ENCODE data around the gene KCNK5.
A peak's percentile ranks its signal among the peaks of the same experiment; 100 is the strongest.

Gene KCNK5

DNA sequence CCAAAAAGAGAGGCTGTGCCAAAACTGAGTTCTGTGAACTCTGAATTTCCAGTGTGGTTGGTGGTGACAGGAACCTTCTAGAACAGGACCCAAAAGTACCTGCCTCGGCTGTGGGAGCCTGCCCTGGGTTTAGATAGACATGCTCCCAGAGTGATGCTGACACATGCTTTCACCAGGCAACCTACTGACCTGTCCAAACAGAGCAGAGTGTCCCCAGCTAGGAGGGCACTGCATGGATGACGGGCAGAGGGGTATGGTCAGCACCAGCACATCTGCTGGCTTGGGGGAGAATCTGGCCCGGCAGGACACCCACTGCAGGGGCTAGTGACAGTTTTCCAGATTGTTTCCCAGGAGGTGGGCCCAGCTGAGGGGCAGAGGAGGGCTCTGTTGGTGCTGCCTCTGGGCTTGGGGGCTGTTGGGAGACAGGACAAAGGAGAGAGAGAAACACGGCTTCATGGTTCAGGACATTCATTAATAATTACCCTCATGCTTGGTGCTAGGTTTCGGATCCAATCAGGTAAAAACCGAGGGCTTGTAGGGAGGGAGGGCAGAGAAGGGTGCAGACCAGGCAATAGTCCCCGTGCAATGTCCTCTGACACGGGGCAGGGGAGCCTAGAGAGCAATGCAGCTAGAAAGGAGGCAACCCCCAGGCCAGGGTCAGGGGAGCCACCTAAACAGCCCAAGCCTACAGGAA lies 15.0 kb downstream of the KCNK5 start:
- Mint-ChIP-seq H3K9me3 (no peaks in the 10 kb centered on the region), H3K4me1 (peaks cover 78% of the 10 kb centered on the region), H3K27ac (no peak overlapping the region), H3K4me3 (no peak overlapping the region), H3K27me3 (no peaks in the 10 kb centered on the region)
- DNase-seq = no peak
- no peak for ATAC-seq

DNA sequence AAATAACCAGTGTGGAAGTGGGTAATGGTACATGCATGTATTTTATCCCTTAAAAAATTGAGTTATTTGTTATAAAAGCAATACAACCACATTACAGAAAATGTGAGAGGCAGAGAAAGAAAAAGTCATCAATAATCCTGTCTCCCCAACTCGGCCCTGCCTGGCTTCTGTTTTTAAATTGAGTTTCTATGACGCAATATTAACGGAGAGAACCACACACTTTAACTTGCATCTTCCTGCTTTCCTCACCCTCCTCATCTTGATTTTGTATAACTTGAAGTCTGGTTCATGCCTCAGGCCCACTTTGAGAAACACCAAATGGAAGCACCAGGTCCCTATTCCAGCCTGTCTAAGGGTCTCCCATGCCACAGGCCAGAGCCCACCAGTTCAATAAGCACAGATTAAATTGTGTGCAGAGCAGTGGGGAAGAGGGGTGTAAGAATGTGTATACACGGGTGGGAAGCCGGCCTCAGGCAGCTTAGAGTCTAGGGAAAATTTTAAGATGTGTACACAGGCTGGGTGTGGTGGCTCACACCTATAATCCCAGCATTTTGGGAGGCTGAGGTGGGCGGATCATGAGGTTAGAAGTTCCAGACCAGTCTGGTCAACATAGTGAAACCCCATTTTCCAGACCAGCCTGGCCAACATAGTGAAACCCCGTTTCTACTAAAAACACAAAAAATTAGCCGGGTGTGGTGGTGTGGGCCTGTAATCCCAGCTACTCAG lies 15.9 kb downstream of the KCNK5 start:
- H3K4me3 Mint-ChIP-seq = no peak overlapping the region
- H3K9me3 Mint-ChIP-seq = no peaks in the 10 kb centered on the region
- DNase-seq = no peak
- H3K27ac Mint-ChIP-seq = peak overlapping the region in 1 of 2 donors; percentile 76
- no peak for ATAC-seq
- H3K4me1 Mint-ChIP-seq = peaks cover 80% of the 10 kb centered on the region
- H3K27me3 Mint-ChIP-seq = no peaks in the 10 kb centered on the region

GRCh38 chr6:39211183-39211582 lies 18.1 kb downstream of the KCNK5 start:
- DNase-seq (no peak), ATAC-seq (no peak)
- Mint-ChIP-seq H3K9me3 (no peaks in the 10 kb centered on the region), H3K4me3 (peak overlapping the region in 1 of 2 donors; percentile 8), H3K27ac (no peak overlapping the region), H3K27me3 (no peaks in the 10 kb centered on the region), H3K4me1 (peaks cover 81% of the 10 kb centered on the region)

DNA sequence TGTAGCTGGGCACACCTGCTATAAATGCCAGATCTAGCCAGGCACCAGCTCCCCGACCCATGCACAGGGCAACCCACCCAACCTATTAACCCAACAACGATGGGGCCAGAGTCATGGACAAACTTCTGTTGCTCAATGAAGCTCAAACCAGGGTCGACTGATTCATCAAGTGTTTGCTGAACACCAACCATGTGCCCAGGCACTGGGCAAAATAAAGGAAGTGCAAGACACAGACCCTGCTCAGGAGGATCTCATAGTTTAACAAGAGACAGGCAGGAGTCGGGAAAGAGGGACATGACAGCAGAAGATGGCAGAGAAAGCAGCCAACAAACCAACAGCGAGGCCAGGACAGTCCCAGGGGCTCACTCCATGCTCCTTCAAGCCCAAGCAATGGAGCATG lies 18.8 kb downstream of the KCNK5 start:
- Mint-ChIP-seq H3K4me1 (peaks cover 73% of the 10 kb centered on the region), H3K27me3 (no peaks in the 10 kb centered on the region), H3K27ac (peak overlapping the region in 1 of 2 donors; percentile 34), H3K4me3 (peak overlapping the region in 1 of 2 donors; percentile 26), H3K9me3 (no peaks in the 10 kb centered on the region)
- no peak for DNase-seq
- no peak for ATAC-seq

DNA sequence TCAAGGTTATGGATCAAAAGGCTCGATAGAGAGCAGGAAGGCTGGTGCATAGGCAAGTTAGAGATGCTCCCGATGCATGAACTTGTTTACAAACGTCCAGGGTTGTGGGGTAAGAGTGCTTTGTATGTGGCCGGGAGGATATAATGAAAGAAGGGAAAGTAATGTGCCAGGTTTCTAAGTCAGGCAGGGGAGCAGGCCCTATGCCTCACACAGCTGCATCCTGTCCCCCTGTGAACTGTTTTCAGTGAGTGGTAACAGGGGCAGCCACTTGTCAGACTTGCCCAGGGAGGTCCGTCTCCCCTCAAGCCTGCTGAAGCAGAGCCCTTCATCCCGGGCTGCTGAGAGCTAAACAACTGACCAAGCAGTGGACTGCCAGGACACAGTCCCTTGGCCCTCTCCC lies 19.4 kb downstream of the KCNK5 start:
- DNase-seq (no peak), ATAC-seq (peak; percentile 32)
- Mint-ChIP-seq H3K9me3 (no peaks in the 10 kb centered on the region), H3K4me1 (peaks cover 68% of the 10 kb centered on the region), H3K27me3 (no peaks in the 10 kb centered on the region), H3K4me3 (peak overlapping the region in 1 of 2 donors; percentile 26), H3K27ac (peak overlapping the region; percentile 34 to 58)

- H3K9me3 Mint-ChIP-seq = no peaks in the 10 kb centered on the region
- ATAC-seq (no peak), DNase-seq (no peak)
- H3K4me1 Mint-ChIP-seq = peaks cover 67% of the 10 kb centered on the region
- H3K4me3 Mint-ChIP-seq = peak overlapping the region in 1 of 2 donors; percentile 29
- H3K27ac Mint-ChIP-seq = no peak overlapping the region
- H3K27me3 Mint-ChIP-seq = no peaks in the 10 kb centered on the region
These were observed 19.9 kb downstream of the KCNK5 start for GRCh38 chr6:39209360-39209811.

DNA sequence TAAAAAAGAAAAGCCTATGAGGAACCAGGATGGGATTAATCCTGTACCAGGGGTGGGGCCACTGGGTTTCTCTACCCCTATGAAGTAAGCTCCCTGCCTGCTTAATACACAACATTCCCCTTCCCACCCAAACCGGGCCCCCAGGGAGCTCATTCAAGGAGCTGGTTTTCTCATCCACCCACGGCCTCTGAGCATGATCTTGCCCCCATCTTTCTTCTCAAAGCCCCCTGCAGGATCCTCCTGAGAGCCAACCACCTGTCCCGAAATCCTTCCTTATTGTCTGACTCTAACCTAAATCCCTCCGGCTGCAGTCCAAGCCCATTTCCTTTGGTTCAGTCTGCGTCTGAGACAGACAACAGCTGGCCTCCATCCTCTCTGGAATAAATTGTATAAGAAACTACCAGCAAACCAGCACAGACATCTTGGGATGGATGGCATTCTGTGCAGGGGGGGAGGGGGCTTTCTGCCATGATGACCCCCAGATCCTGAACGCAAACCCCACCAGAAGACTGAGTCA lies 21.0 kb downstream of the KCNK5 start:
- peaks cover 65% of the 10 kb centered on the region for H3K4me1 Mint-ChIP-seq
- peak overlapping the region in 1 of 2 donors; percentile 91 for H3K27ac Mint-ChIP-seq
- DNase-seq (no peak), ATAC-seq (no peak)
- H3K27me3 Mint-ChIP-seq = no peaks in the 10 kb centered on the region
- H3K4me3 Mint-ChIP-seq = no peak overlapping the region
- H3K9me3 Mint-ChIP-seq = no peaks in the 10 kb centered on the region

DNA sequence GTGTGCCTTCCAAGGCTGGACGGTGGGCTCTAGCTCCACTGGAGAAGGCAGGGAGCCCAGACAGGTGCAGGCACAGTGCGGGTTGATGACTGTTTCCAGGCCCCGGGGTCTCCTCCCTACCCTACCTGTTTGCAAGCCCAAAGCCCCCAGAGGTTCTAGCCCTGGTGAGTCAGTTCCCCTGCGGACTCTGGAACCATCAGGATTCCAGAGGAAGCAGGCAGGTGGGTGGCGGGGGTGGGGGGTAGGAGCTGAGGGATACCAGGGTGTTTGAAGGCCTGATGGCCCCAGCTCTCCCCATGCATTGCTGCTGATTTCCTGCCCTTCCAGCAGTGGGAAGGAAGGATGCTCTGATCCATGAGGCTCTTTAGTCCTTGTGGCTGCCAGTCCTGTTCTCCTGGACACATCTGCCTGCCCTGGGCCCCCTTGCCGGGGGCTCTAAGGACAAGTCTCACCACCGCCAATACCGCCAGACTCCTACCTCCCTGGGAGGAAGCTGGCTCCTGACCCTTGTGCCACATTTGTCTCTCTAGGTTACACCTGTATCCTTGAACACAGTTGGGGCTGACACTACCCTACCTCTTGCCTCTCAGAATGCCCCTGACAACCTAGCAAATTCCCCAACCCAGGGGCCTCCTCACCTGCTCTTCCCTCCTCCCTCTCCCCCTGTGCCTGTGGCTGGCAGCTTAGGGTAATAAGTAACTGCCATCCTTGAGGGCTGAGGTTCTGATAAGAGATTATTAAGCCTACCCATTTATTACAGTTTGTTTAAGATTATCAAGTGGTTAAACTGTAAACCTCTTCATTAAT lies 21.7 kb downstream of the KCNK5 start:
- no peak for DNase-seq
- Mint-ChIP-seq H3K9me3 (no peaks in the 10 kb centered on the region), H3K27me3 (no peaks in the 10 kb centered on the region), H3K4me1 (peaks cover 62% of the 10 kb centered on the region), H3K27ac (peak overlapping the region in 1 of 2 donors; percentile 91), H3K4me3 (no peak overlapping the region)
- ATAC-seq = no peak

DNA sequence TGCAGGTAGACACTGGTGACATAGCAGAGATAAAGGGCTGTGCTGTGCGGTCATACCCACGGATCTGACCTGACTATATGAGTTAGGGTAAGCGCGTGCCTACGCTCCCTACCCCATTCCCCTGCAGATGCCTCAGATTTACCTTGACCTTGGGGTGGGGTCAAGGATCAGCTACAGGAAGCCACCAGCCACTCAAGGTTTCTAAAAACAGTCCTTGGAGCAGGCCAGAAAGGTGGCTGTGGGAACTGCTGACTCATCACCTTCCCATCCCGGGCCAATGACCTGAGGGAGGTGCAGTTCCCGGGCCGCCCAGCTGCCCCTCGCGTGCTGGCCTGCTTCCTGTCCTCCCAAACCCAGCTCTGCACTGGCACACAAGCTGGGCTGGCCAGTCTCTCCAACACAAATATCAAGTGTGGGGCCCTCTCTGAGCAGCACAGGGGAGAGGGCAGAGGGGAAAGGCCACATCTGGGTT lies 23.0 kb downstream of the KCNK5 start:
- Mint-ChIP-seq H3K27me3 (no peaks in the 10 kb centered on the region), H3K4me1 (peaks cover 55% of the 10 kb centered on the region), H3K9me3 (no peaks in the 10 kb centered on the region), H3K27ac (peak overlapping the region; percentile 31 to 79), H3K4me3 (no peak overlapping the region)
- no peak for ATAC-seq
- DNase-seq = no peak

GRCh38 chr6:39204646-39205244 lies 24.5 kb downstream of the KCNK5 start:
- Mint-ChIP-seq H3K27ac (peak overlapping the region in 1 of 2 donors; percentile 85), H3K27me3 (no peaks in the 10 kb centered on the region), H3K9me3 (no peaks in the 10 kb centered on the region), H3K4me3 (no peak overlapping the region), H3K4me1 (peaks cover 45% of the 10 kb centered on the region)
- no peak for DNase-seq
- no peak for ATAC-seq

- Mint-ChIP-seq H3K4me3 (no peak overlapping the region), H3K27me3 (no peaks in the 10 kb centered on the region), H3K9me3 (no peaks in the 10 kb centered on the region), H3K4me1 (peaks cover 39% of the 10 kb centered on the region), H3K27ac (peak overlapping the region in 1 of 2 donors; percentile 85)
- DNase-seq (no peak), ATAC-seq (no peak)
These were observed 25.1 kb downstream of the KCNK5 start for GRCh38 chr6:39204160-39204495.

DNA sequence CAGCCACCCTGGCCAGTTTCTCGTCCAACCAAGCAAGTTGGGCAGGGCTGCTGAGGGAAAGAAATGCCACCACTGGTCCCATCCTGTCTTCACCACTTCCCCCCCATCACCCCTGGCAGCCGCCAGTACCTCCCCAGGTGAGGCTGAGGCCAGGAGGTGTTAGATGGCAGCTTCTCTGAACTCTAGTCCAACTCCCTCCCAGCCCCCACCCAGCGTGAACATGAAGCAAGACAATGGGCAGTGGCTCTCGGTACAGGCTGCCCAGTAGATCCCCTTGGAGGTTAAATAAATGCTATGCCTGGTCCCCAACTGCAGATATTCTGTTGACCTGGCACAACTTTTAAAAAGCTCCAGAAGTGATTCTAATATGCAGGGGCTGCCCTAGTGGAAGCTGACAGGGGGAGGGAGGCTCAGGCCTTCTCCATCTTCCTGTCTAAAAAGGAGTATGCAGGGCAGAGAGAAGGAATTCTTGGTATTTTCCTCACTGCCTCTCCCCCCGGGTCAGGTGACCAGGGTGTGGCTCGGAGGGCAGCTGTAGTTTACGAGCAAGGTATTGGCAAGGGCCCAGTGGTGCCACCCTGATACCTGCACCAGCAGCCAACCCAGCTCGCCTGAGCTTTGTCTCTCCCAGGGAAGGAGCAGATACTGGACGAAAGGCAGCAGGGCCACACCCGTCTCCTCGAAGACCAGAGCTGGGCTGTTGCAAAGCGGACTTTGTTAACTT lies 25.7 kb downstream of the KCNK5 start:
- peak overlapping the region in 1 of 2 donors; percentile 85 for H3K27ac Mint-ChIP-seq
- ATAC-seq (no peak), DNase-seq (no peak)
- H3K9me3 Mint-ChIP-seq = no peaks in the 10 kb centered on the region
- no peaks in the 10 kb centered on the region for H3K27me3 Mint-ChIP-seq
- H3K4me3 Mint-ChIP-seq = no peak overlapping the region
- H3K4me1 Mint-ChIP-seq = peaks cover 34% of the 10 kb centered on the region

GRCh38 chr6:39202166-39202565 lies 27.1 kb downstream of the KCNK5 start:
- Mint-ChIP-seq H3K4me3 (no peak overlapping the region), H3K4me1 (peaks cover 21% of the 10 kb centered on the region), H3K27me3 (no peaks in the 10 kb centered on the region), H3K9me3 (no peaks in the 10 kb centered on the region), H3K27ac (no peak overlapping the region)
- ATAC-seq (no peak), DNase-seq (no peak)

DNA sequence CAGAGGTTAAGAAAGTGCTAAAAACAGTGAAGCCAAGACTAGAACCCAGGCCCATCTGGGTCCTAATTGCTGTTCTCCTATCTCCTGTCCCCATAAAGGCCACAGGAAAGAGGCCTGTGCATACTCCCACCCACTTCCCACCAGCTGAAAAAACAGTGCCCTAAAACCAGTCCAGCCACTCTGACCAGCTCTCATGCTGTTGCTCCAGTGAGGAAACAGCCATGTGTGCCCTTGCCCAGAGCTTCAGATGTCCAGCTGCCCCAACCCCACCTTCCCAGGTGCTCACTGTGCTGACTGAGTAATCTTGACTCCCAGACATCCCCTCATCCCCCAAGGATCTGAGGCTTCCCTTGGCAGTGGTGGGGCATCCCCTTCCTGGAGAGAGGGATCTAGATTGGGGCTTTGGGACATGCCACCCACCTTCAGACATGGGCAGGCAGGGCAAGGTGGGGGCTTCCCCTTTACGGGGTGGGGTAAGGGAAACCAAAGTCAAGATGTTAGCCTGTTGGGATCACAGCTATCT lies 28.7 kb downstream of the KCNK5 start:
- Mint-ChIP-seq H3K4me1 (peaks cover 13% of the 10 kb centered on the region), H3K4me3 (no peak overlapping the region), H3K27ac (no peak overlapping the region), H3K9me3 (no peaks in the 10 kb centered on the region), H3K27me3 (no peaks in the 10 kb centered on the region)
- no peak for ATAC-seq
- DNase-seq = no peak

All from stimulated activated naive CD8-positive, alpha-beta T cell treated with anti-CD3 and anti-CD28 coated beads, Interleukin-15, amount 100 ng/mL, for 72 hours (primary cell).